ENCODE measurements around the gene BMAL1.
A peak's percentile ranks its signal among the peaks of the same experiment; 100 is the strongest.

Gene BMAL1

DNA sequence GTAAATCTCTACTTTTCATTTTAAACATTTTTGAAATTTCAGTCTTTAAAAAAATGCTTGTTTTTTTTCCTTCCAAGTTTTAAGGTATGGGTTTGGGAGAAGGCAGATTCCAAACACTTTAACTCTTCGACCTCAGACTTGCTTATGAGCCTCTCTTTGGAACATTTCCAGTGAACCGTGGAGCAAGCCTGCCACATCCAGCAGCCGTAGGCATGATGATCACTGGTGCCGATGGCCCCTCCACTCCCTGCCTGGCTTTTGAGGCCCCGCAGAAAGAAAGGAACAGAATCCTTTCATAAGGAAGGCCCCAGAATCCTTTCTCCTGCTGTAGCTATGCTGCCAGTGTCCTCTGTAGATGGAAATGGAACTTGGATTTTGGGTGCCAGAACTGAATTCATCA lies 50.7 kb downstream of the BMAL1 start:
- Histone ChIP-seq H3K36me3 (ENCODE audit: control insufficient read depth in 1 of 2, insufficient read depth in 2 of 2, low read length in 2 of 2) (no peaks in the 10 kb centered on the region), H3K27me3 (ENCODE audit: control insufficient read depth in 1 of 2, insufficient read depth in 2 of 2, low read length in 2 of 2) (no peaks in the 10 kb centered on the region), H3K4me1 (ENCODE audit: control insufficient read depth in 1 of 2, insufficient read depth in 2 of 2, low read length in 2 of 2) (peaks cover 13 to 21% of the 10 kb centered on the region in 2 donors), H3K9ac (ENCODE audit: low read depth in 1 of 2, low read length in 2 of 2) (no peak overlapping the region), H3K27ac (ENCODE audit: low read depth, low read length) (no peak overlapping the region), H3K4me3 (ENCODE audit: low read depth in 1 of 2, low read length in 2 of 2) (no peak overlapping the region), H3K9me3 (ENCODE audit: control insufficient read depth in 1 of 2, low read length in 2 of 2) (no peaks in the 10 kb centered on the region)

DNA sequence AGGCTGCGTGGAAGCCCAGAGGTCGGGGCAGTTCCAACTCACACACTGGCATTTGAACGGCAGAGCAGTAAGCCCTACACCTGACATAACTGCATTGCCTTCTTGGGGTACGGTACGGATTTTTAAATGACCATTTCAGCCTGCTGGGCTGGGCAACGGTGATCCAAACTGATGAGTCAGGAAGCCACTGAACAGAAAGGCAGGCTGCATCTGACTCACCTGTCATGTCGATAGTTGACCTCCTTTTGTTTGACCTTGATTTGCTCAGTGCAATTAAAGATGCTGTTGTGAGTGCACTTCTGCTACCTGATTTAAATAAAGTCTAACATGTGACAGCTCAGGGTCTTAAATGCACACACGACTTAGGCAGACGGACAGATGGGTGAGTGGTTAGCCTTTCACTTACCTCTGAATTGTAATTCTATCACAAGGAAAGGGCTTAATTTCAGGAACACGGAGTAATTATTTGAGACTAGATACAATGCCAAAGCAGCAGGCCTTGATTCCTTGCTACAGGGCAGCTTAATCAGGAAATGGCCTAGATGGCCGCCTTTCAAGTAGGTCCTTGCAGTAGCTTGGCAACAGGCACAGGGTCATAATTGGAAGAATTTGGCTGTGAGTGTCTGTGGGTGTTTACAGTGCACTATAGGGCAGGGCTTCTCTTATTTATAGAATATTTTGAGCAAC lies 52.2 kb downstream of the BMAL1 start:
- H3K4me1 ChIP-seq (ENCODE audit: control insufficient read depth in 1 of 2, insufficient read depth in 2 of 2, low read length in 2 of 2), result peaks cover 28 to 35% of the 10 kb centered on the region in 2 donors
- H3K4me3 ChIP-seq (ENCODE audit: low read depth in 1 of 2, low read length in 2 of 2), result no peak overlapping the region
- no peaks in the 10 kb centered on the region for H3K36me3 ChIP-seq (ENCODE audit: control insufficient read depth in 1 of 2, insufficient read depth in 2 of 2, low read length in 2 of 2)
- H3K9ac ChIP-seq (ENCODE audit: low read depth in 1 of 2, low read length in 2 of 2), result no peak overlapping the region
- H3K27me3 ChIP-seq (ENCODE audit: control insufficient read depth in 1 of 2, insufficient read depth in 2 of 2, low read length in 2 of 2), result no peaks in the 10 kb centered on the region
- H3K27ac ChIP-seq (ENCODE audit: low read depth, low read length), result no peak overlapping the region
- no peaks in the 10 kb centered on the region for H3K9me3 ChIP-seq (ENCODE audit: control insufficient read depth in 1 of 2, low read length in 2 of 2)

DNA sequence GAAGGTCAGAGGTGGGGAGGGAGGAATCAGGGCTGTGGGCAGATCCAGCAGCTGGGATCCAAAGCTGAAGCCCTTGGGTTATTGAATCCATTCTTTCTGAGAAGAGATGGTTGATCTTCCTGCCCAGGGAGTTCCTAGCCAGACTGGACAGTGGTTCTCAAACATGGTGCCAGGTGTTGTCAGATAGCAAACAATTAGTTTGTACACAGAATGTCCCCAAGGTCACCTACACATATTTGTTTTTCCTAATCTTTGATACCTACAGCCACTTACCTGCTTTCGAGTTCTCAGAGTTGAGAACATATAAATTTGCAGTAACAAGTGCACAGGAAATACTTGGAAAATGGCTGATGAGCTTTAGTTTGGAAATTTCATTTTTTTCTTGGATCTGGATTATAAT lies 54.5 kb downstream of the BMAL1 start:
- no peak overlapping the region for H3K4me3 ChIP-seq (ENCODE audit: low read depth in 1 of 2, low read length in 2 of 2)
- peaks cover 28 to 38% of the 10 kb centered on the region in 2 donors for H3K4me1 ChIP-seq (ENCODE audit: control insufficient read depth in 1 of 2, insufficient read depth in 2 of 2, low read length in 2 of 2)
- H3K27ac ChIP-seq (ENCODE audit: low read depth, low read length), result no peak overlapping the region
- H3K36me3 ChIP-seq (ENCODE audit: control insufficient read depth in 1 of 2, insufficient read depth in 2 of 2, low read length in 2 of 2), result no peaks in the 10 kb centered on the region
- no peak overlapping the region for H3K9ac ChIP-seq (ENCODE audit: low read depth in 1 of 2, low read length in 2 of 2)
- no peaks in the 10 kb centered on the region for H3K27me3 ChIP-seq (ENCODE audit: control insufficient read depth in 1 of 2, insufficient read depth in 2 of 2, low read length in 2 of 2)
- H3K9me3 ChIP-seq (ENCODE audit: control insufficient read depth in 1 of 2, low read length in 2 of 2), result no peaks in the 10 kb centered on the region

DNA sequence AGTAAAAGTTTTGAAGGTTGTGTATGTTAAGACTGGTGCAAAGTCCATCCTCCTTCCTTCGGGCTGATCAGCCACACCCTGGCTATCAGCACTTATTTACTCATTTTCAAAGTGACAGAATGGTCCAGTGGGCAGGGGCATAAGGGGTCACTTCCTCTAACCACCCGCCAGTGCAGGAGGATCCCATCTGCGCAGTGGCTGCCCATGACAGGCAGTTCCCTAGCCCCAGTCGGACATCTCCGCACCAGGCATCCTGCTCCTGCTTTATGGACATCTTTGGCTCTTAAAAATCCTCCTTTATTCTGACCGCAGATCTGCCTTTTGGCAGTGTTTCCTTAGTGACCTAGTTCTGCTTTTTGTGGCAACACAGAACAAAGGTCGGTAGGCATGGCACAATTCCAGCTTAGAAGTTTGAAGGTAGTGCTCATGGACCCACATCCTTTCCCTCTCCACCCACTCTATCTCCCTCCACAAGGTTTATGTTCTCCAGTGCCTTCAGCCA lies 55.9 kb downstream of the BMAL1 start:
- Histone ChIP-seq H3K27ac (ENCODE audit: low read depth, low read length) (no peak overlapping the region), H3K4me1 (ENCODE audit: control insufficient read depth in 1 of 2, insufficient read depth in 2 of 2, low read length in 2 of 2) (peaks cover 38 to 41% of the 10 kb centered on the region in 2 donors), H3K27me3 (ENCODE audit: control insufficient read depth in 1 of 2, insufficient read depth in 2 of 2, low read length in 2 of 2) (no peaks in the 10 kb centered on the region), H3K9me3 (ENCODE audit: control insufficient read depth in 1 of 2, low read length in 2 of 2) (no peaks in the 10 kb centered on the region), H3K4me3 (ENCODE audit: low read depth in 1 of 2, low read length in 2 of 2) (peak overlapping the region in 1 of 2 donors; percentile 48), H3K9ac (ENCODE audit: low read depth in 1 of 2, low read length in 2 of 2) (no peak overlapping the region), H3K36me3 (ENCODE audit: control insufficient read depth in 1 of 2, insufficient read depth in 2 of 2, low read length in 2 of 2) (no peaks in the 10 kb centered on the region)

DNA sequence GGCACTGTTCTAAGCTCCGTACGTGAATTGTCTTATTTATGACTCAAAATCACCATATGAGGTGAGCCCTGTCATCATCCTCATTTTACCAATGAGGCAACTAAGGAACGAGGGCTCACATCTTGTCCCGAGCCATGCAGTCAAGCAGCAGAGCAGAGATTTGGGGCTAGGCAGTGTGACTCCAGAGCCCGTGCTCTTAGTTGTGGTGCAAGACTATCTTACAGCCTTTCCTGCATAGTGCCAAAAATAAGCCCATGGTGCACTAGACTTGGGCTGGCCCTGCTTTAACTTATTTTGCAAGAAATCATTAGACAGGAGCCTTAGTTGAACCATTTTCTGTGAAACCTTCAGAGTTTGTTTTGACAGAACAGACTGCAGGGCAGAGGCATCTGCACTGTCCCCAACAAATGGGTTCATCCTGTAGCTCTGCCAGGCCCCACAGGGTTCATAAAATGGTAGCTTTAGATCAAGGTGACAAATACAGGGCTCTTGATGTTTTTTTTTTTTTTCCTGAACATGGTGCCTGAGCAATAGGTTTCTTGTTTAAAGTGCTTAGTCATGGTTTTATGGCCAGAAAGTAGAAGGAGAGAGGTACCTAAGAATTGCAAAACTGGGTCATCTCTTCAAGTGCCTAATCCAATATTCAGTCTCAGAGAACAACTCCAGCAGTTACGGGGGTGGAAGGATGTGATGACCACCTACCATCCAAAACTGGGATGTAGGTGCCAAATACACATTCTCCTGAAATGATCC lies 56.6 kb downstream of the BMAL1 start:
- no peaks in the 10 kb centered on the region for H3K27me3 ChIP-seq (ENCODE audit: control insufficient read depth in 1 of 2, insufficient read depth in 2 of 2, low read length in 2 of 2)
- H3K9me3 ChIP-seq (ENCODE audit: control insufficient read depth in 1 of 2, low read length in 2 of 2), result no peaks in the 10 kb centered on the region
- H3K9ac ChIP-seq (ENCODE audit: low read depth in 1 of 2, low read length in 2 of 2), result no peak overlapping the region
- peaks cover 45 to 48% of the 10 kb centered on the region in 2 donors for H3K4me1 ChIP-seq (ENCODE audit: control insufficient read depth in 1 of 2, insufficient read depth in 2 of 2, low read length in 2 of 2)
- peak overlapping the region in 1 of 2 donors; percentile 48 for H3K4me3 ChIP-seq (ENCODE audit: low read depth in 1 of 2, low read length in 2 of 2)
- no peaks in the 10 kb centered on the region for H3K36me3 ChIP-seq (ENCODE audit: control insufficient read depth in 1 of 2, insufficient read depth in 2 of 2, low read length in 2 of 2)
- no peak overlapping the region for H3K27ac ChIP-seq (ENCODE audit: low read depth, low read length)

DNA sequence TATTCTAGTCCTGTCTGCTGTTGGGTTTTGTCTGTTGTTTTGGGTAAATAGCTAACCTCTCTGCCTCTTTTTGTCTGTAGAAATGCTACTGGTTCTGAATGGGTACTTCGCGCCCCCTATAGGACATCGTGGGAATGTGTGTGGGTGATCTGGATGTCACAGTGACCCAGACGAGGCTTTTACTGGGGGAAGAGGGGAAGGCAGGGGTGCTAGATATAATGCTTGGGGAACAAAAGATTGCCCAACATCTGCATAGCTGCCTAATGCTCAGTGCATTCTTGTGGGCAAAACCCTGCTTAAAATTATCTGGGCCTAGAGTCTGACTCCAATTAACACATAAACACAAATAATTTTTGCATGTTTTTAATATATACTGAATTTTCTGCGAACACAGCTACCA lies 57.7 kb downstream of the BMAL1 start:
- H3K9me3 ChIP-seq (ENCODE audit: control insufficient read depth in 1 of 2, low read length in 2 of 2), result no peaks in the 10 kb centered on the region
- H3K27ac ChIP-seq (ENCODE audit: low read depth, low read length), result no peak overlapping the region
- no peaks in the 10 kb centered on the region for H3K27me3 ChIP-seq (ENCODE audit: control insufficient read depth in 1 of 2, insufficient read depth in 2 of 2, low read length in 2 of 2)
- H3K4me3 ChIP-seq (ENCODE audit: low read depth in 1 of 2, low read length in 2 of 2), result no peak overlapping the region
- H3K36me3 ChIP-seq (ENCODE audit: control insufficient read depth in 1 of 2, insufficient read depth in 2 of 2, low read length in 2 of 2), result no peaks in the 10 kb centered on the region
- H3K9ac ChIP-seq (ENCODE audit: low read depth in 1 of 2, low read length in 2 of 2), result no peak overlapping the region
- peaks cover 46 to 47% of the 10 kb centered on the region in 2 donors for H3K4me1 ChIP-seq (ENCODE audit: control insufficient read depth in 1 of 2, insufficient read depth in 2 of 2, low read length in 2 of 2)

DNA sequence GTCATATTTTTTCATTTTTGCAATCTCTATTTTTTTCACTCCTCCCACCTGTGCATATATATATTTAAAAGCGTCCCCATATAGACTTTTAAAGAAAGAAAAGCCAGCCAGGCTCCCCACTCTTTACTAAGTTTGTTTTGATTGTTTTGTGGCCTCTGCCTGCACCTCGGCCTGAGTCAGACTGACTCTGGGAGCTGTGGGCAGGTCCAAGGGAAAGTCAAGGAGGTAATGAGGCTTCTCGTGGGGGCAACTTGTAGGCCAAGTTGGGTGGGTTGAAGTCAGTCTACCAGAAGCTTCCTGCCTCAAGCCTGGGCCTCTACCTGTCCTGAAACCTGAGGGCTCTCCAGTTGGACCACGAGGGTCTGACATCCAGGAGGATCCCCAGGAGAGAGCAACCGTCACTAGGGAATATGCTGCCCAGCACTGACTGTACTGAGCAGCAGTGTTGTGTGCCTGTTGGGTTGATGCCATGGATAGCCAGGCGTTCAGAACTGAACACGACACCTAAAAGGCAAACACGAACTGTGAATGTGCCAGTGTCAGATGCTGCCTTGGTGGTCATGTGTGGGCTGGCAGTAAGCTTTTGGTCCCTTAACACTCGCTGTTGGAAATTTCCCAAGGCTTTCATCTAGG lies 58.8 kb downstream of the BMAL1 start:
- Histone ChIP-seq H3K9me3 (ENCODE audit: control insufficient read depth in 1 of 2, low read length in 2 of 2) (no peaks in the 10 kb centered on the region), H3K27me3 (ENCODE audit: control insufficient read depth in 1 of 2, insufficient read depth in 2 of 2, low read length in 2 of 2) (no peaks in the 10 kb centered on the region), H3K27ac (ENCODE audit: low read depth, low read length) (no peak overlapping the region), H3K36me3 (ENCODE audit: control insufficient read depth in 1 of 2, insufficient read depth in 2 of 2, low read length in 2 of 2) (no peaks in the 10 kb centered on the region), H3K9ac (ENCODE audit: low read depth in 1 of 2, low read length in 2 of 2) (no peak overlapping the region), H3K4me3 (ENCODE audit: low read depth in 1 of 2, low read length in 2 of 2) (no peak overlapping the region), H3K4me1 (ENCODE audit: control insufficient read depth in 1 of 2, insufficient read depth in 2 of 2, low read length in 2 of 2) (peaks cover 46 to 47% of the 10 kb centered on the region in 2 donors)

DNA sequence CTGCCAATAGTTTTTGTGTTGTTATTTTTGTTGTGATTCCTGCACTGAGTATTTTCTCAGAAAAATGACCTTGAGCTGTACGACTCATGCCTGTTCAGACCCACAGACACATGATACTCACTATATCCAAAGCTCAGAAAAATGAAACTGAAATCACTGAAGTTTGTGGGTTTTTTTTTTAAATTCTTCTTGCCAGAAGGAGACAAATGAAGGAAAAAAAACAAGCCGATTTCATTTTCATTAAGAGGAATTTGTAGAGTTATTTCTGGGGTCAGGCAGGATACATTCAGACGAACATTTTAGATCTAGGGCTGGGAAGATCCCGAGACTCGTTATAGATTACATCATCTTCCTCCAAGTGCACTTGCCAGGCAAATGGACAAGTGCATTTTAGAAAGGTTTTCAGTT lies 60.4 kb downstream of the BMAL1 start:
- Histone ChIP-seq H3K4me3 (ENCODE audit: low read depth in 1 of 2, low read length in 2 of 2) (peak overlapping the region; percentile 32 to 52), H3K9ac (ENCODE audit: low read depth in 1 of 2, low read length in 2 of 2) (peak overlapping the region in 1 of 2 donors; percentile 18), H3K27ac (ENCODE audit: low read depth, low read length) (no peak overlapping the region), H3K9me3 (ENCODE audit: control insufficient read depth in 1 of 2, low read length in 2 of 2) (no peaks in the 10 kb centered on the region), H3K36me3 (ENCODE audit: control insufficient read depth in 1 of 2, insufficient read depth in 2 of 2, low read length in 2 of 2) (no peaks in the 10 kb centered on the region), H3K4me1 (ENCODE audit: control insufficient read depth in 1 of 2, insufficient read depth in 2 of 2, low read length in 2 of 2) (peaks cover 37 to 38% of the 10 kb centered on the region in 2 donors), H3K27me3 (ENCODE audit: control insufficient read depth in 1 of 2, insufficient read depth in 2 of 2, low read length in 2 of 2) (no peaks in the 10 kb centered on the region)

DNA sequence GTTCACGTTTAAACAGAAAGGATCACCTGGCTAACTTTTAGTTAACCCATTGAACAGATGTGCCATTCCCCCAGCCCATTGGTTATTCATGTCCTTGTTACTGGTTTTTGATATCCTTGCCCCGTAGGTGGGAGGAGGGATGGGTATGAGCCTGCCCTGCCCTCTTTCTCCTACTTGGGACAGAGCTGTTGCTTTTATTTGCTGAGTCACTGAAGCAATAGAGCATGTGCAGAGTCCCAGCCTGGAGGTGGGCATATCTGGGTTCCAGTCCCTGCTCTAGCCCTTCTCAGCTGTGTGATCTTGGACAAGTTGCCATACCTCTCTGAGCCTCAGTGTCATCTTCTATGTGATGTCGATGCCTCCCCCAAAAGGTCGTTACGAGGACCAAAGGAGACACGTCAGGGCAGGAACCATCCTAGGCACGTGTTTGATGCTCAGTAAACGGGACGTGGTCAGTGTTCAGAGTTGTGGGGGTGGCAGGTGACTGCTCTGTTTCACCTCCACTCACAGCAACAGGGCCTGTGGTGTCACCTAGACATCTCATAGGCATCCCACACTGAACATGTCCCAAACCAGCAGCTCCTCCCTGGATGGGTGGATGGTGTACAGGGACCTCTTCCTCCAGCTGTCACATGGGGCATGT lies 61.0 kb downstream of the BMAL1 start:
- Histone ChIP-seq H3K36me3 (ENCODE audit: control insufficient read depth in 1 of 2, insufficient read depth in 2 of 2, low read length in 2 of 2) (no peaks in the 10 kb centered on the region), H3K4me3 (ENCODE audit: low read depth in 1 of 2, low read length in 2 of 2) (peak overlapping the region; percentile 32 to 52), H3K4me1 (ENCODE audit: control insufficient read depth in 1 of 2, insufficient read depth in 2 of 2, low read length in 2 of 2) (peaks cover 32 to 34% of the 10 kb centered on the region in 2 donors), H3K27ac (ENCODE audit: low read depth, low read length) (no peak overlapping the region), H3K9me3 (ENCODE audit: control insufficient read depth in 1 of 2, low read length in 2 of 2) (no peaks in the 10 kb centered on the region), H3K27me3 (ENCODE audit: control insufficient read depth in 1 of 2, insufficient read depth in 2 of 2, low read length in 2 of 2) (no peaks in the 10 kb centered on the region), H3K9ac (ENCODE audit: low read depth in 1 of 2, low read length in 2 of 2) (peak overlapping the region in 1 of 2 donors; percentile 18)

Data from duodenal mucosa (tissue), 2 donors.